GM19240 (cell line): ENCODE measurements around the gene CCR8.
"Not testable (repeated sequence)": the region's sequence is repeated elsewhere in the genome, so short reads cannot be mapped to it uniquely, and the experiment has no call there.

ENCODE experiments used
- DNase-seq: peaks from one replicate; pipeline ENCODE4 v3.0.0; 2011; ENCODE audit warnings: low spot score; ENCODE audit not compliant: insufficient read length

Gene CCR8

GRCh38 chr3:39347586-39347876 lies 18.0 kb downstream of the CCR8 start:
- no peak for DNase-seq

- no peak for DNase-seq
Measured at GRCh38 chr3:39349080-39349479, 19.6 kb downstream of the CCR8 start.

- no peak for DNase-seq
Measured at GRCh38 chr3:39350714-39351113, 21.2 kb downstream of the CCR8 start.

GRCh38 chr3:39351134-39351533 lies 21.6 kb downstream of the CCR8 start:
- not testable (repeated sequence) for DNase-seq

GRCh38 chr3:39353168-39353927 lies 23.8 kb downstream of the CCR8 start:
- not testable (repeated sequence) for DNase-seq

- DNase-seq, result no peak
Measured at GRCh38 chr3:39358333-39358732, 28.8 kb downstream of the CCR8 start.

GRCh38 chr3:39361252-39361927 lies 31.9 kb downstream of the CCR8 start:
- DNase-seq, result no peak

GRCh38 chr3:39362192-39362591 lies 32.7 kb downstream of the CCR8 start:
- DNase-seq, result no peak

GRCh38 chr3:39362812-39363211 lies 33.3 kb downstream of the CCR8 start:
- DNase-seq, result no peak

- not testable (repeated sequence) for DNase-seq
Measured at GRCh38 chr3:39370450-39370849, 40.9 kb downstream of the CCR8 start.

- DNase-seq, result no peak
Measured at GRCh38 chr3:39372833-39373232, 43.3 kb downstream of the CCR8 start.

- DNase-seq, result no peak
Measured at GRCh38 chr3:39376959-39377634, 47.6 kb downstream of the CCR8 start.

- no peak for DNase-seq
Measured at GRCh38 chr3:39378088-39378487, 48.6 kb downstream of the CCR8 start.

- DNase-seq, result no peak
Measured at GRCh38 chr3:39378957-39379777, 49.7 kb downstream of the CCR8 start.

- DNase-seq, result no peak
Measured at GRCh38 chr3:39379778-39380155, 50.3 kb downstream of the CCR8 start.

- no peak for DNase-seq
Measured at GRCh38 chr3:39381432-39381831, 51.9 kb downstream of the CCR8 start.
